Ascending aorta (tissue), 2 donors: Measurements from ENCODE around the gene MLLT3. TPM values are rescaled to one million over a fixed set of nuclear protein-coding genes. Genes with fewer than 3 reads are reported as not detected.

Experiments
- DNase-seq, 2 donors: peaks; one replicate each; pipeline ENCODE4 v3.0.0-alpha.2; 2019; ENCODE audit warnings: low spot score in 2 of 2
- H3K27ac ChIP-seq, 2 donors: fragments of 200-600 bp; sonication (generic); one replicate each; pipeline ENCODE4 v1.5.1; 2016 to 2017; ENCODE audit warnings: mild to moderate bottlenecking in 1 of 2
- H3K27me3 ChIP-seq: fragments of 200-600 bp; sonication (generic); one replicate; pipeline ENCODE4 v1.5.1; 2017
- H3K36me3 ChIP-seq, 2 donors: fragments of 200-600 bp; sonication (generic); one replicate each; pipeline ENCODE4 v1.5.1; 2016
- H3K4me1 ChIP-seq, 2 donors: fragments of 200-600 bp; sonication (generic); one replicate each; pipeline ENCODE4 v1.5.1; 2016 to 2017; ENCODE audit warnings: mild to moderate bottlenecking in 1 of 2
- H3K4me3 ChIP-seq, 2 donors: fragments of 200-600 bp; sonication (generic); one replicate each; pipeline ENCODE4 v1.5.1; 2016 to 2017; ENCODE audit warnings: mild to moderate bottlenecking in 1 of 2
- H3K9me3 ChIP-seq, 2 donors: fragments of 200-600 bp; sonication (generic); one replicate each; pipeline ENCODE4 v1.5.1; 2016
- CTCF ChIP-seq, 3 experiments: fragments of 200-600 bp in 2 of 3; fragments of 450-650 bp in 1 of 3; sonication (generic) in 2 of 3; IDR thresholded peaks; one replicate each; pipeline ENCODE4 v1.5.1; 2016 to 2019; ENCODE audit warnings: antibody characterized with exemption in 3 of 3, mild to moderate bottlenecking in 1 of 3, moderate library complexity in 1 of 3
- intact Hi-C: fragments of 100-400 bp; cut with DNase I; formaldehyde crosslinking; loops from one replicate; pipeline ENCODE4 v1.15.1; 2023
- total RNA-seq: library from RNA; depleted of rRNA; stranded (reverse); fragments of >200 nt; gene quantifications from one replicate; pipeline ENCODE4 v1.1.0, GENCODE V29; 2016

The MLLT3 gene
- total RNA-seq, 1 donor from 2014 or later, result 16.8 TPM

DNA sequence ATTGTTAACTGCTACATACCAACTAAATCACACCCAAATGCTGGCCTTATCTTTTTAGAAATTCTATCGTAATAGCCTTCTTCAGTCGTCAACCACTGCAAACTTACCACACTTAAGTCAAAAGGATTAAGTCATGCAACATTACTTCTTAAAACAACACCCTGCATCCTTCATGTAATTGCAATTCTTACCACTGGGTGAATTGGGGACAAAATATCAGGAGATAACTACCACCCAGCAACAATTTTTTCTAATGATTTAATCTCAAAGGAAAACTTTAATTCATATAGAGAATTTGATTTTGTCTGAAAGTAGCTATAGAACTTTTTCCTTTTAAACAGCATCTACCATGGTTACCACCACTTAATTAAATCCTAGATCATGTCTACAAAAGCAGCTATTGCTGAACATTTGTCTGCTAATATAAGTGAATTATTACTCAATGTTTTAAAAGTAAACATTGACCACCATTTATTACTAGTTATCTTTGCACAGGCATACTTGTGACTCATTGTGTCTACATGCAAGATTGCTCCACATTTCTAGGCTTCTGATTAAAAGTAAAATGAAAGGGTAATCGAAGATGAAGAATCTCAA lies 10.5 kb downstream of the MLLT3 start:
- H3K27ac ChIP-seq, result peak overlapping the region in 1 of 2 donors; percentile 5
- no peaks in the 10 kb centered on the region for H3K27me3 ChIP-seq
- peak in 2 of 3 experiments; percentile 32 to 42 for TF ChIP-seq CTCF (IDR thresholded peaks at IDR 0.05)
- intact Hi-C loops, result loop anchor here (1.0 kb wide), 1 partner anchor 73 kb away; the partner anchor contains the start of gene FOCAD
- no peaks in the 10 kb centered on the region for H3K4me1 ChIP-seq
- H3K36me3 ChIP-seq, result no peaks in the 10 kb centered on the region
- H3K4me3 ChIP-seq, result no peak overlapping the region
- DNase-seq, result no peak
- no peaks in the 10 kb centered on the region for H3K9me3 ChIP-seq

GRCh38 chr9:20610591-20610990 lies 11.7 kb downstream of the MLLT3 start:
- no peaks in the 10 kb centered on the region for H3K4me1 ChIP-seq

GRCh38 chr9:20608582-20608981 lies 13.7 kb downstream of the MLLT3 start:
- H3K4me3 ChIP-seq, result no peak overlapping the region
- no peaks in the 10 kb centered on the region for H3K4me1 ChIP-seq
- TF ChIP-seq CTCF (IDR thresholded peaks at IDR 0.05), result no peak
- intact Hi-C loops, result no loop called here
- no peak overlapping the region for H3K27ac ChIP-seq
- H3K27me3 ChIP-seq, result no peaks in the 10 kb centered on the region
- H3K36me3 ChIP-seq, result no peaks in the 10 kb centered on the region
- no peaks in the 10 kb centered on the region for H3K9me3 ChIP-seq
- no peak for DNase-seq

More at GRCh38 chr9:20610591-20610990, 11.7 kb downstream of the MLLT3 start:
- no peak overlapping the region for H3K4me3 ChIP-seq
- H3K9me3 ChIP-seq, result no peaks in the 10 kb centered on the region
- intact Hi-C loops, result no loop called here
- no peaks in the 10 kb centered on the region for H3K27me3 ChIP-seq
- H3K27ac ChIP-seq, result no peak overlapping the region
- no peak for DNase-seq
- no peak for TF ChIP-seq CTCF (IDR thresholded peaks at IDR 0.05)
- H3K36me3 ChIP-seq, result no peaks in the 10 kb centered on the region

DNA sequence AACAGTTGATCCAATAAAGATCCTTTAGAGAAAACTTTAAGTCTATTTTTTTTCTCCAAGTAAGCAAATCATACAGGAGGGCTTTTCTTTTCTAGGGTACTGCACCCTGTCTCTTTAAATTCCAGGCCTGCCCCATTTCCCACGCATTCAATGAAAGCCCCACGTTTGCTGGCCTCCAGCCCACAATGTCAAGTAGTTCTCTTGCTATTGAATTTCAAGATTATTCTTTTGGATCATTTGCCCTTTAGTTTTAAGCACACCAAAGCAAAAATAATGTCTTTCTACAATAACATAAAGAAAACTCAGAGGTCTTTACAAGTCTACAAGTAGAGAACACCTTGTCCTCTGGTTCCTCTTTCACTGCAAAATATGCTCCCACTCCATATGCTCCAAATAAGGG lies 15.6 kb downstream of the MLLT3 start:
- H3K36me3 ChIP-seq, result no peaks in the 10 kb centered on the region
- no peak for DNase-seq
- H3K27me3 ChIP-seq, result no peaks in the 10 kb centered on the region
- intact Hi-C loops, result no loop called here
- H3K4me1 ChIP-seq, result peaks cover 0 to 4% of the 10 kb centered on the region in 2 donors
- no peak overlapping the region for H3K4me3 ChIP-seq
- H3K9me3 ChIP-seq, result no peaks in the 10 kb centered on the region
- no peak overlapping the region for H3K27ac ChIP-seq
- no peak for TF ChIP-seq CTCF (IDR thresholded peaks at IDR 0.05)

DNA sequence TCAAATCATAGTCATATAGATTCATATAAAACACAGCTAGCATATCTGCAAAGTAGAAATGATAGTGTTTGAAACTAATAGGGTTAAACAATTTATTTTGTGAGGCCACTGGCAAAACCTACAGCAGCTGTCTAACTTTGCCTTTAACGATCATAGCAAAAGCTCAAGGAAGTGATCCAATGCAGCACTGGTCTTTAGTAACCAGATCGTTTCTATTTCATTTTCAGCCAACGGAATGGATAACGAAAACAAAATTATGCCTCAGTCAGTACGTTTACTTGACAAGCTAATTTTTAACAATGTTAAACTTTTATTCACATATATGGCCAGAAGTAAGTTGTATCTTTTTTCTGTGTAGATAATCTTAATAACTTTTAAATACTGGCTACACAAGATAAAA lies 17.7 kb downstream of the MLLT3 start:
- no peaks in the 10 kb centered on the region for H3K36me3 ChIP-seq
- H3K27ac ChIP-seq, result no peak overlapping the region
- no peaks in the 10 kb centered on the region for H3K27me3 ChIP-seq
- H3K9me3 ChIP-seq, result no peaks in the 10 kb centered on the region
- peaks cover 0 to 4% of the 10 kb centered on the region in 2 donors for H3K4me1 ChIP-seq
- no peak overlapping the region for H3K4me3 ChIP-seq
- TF ChIP-seq CTCF (IDR thresholded peaks at IDR 0.05), result no peak
- intact Hi-C loops, result no loop called here
- DNase-seq, result no peak
